Stimulated activated CD8-positive, alpha-beta memory T cell treated with anti-CD3 and anti-CD28 coated beads, Interleukin-12 subunit alpha, Interleukin-12 subunit beta, amount 100 ng/mL, for 1 hour (primary cell): ENCODE data around the gene ZFR2.
"Not testable (repeated sequence)": the region's sequence is repeated elsewhere in the genome, so short reads cannot be mapped to it uniquely, and the experiment has no call there.

ENCODE experiments used
- DNase-seq: peaks from one replicate; pipeline ENCODE4 v3.0.0-alpha.2; 2020; ENCODE audit warnings: low read depth

Gene ZFR2

DNA sequence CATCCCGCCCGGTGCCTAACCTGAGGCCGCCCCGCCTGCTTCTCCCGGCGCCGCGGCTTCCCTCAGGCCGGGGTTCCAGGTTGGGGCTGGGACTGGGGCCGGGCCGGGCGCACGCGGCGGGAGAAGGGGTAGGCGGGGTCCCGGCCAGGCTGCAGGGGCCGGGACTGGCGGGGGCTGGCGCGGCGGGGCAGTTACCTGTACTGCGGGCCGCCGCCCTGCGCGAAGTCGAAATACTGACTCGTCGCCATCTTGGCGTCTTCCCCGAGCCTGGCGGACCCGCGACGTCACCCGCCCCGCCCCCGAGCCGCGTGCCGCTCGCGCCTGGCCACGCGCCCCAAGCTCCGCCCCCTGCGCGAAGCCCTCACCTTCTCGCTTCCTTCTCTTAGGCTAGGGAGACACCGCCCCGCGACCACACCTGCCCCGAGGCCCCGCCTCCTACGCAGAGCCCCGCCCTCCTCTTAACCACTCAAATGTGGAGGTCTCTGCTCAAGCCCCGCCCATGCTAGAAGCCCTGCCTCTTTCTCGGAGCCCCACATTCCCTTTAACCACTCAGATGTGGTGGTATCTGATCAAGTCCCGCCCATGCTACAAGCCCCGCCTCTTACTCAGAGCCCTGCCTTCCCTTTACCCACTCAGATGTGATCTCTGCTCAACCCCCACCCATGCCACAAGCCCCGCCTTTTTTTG is at the start of gene ZFR2:
TSS of gene ZFR2 (minus strand) at position 269 of the 687 bp plus-strand sequence. CDS start at position 248, 21 bp downstream.
- no peak for DNase-seq

DNA sequence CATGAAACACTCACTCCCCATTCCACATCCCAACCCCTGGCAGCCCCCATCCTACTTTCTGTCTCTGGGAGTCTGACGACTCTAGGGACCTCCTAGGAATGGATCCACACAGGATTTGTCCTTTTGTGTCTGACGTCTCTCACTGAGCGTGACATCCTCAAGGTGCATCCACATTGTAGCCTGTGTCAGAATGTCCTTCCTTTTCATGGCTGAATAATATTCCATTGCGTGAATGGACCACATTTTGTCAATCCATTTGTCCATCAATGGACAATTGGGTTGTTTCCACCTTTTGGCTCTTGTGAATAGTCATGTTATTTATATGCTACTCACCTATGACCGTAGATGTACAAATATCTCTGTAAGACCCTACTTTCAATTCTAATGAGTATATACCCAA is 47.2 kb upstream of the ZFR2 start:
- no peak for DNase-seq

DNA sequence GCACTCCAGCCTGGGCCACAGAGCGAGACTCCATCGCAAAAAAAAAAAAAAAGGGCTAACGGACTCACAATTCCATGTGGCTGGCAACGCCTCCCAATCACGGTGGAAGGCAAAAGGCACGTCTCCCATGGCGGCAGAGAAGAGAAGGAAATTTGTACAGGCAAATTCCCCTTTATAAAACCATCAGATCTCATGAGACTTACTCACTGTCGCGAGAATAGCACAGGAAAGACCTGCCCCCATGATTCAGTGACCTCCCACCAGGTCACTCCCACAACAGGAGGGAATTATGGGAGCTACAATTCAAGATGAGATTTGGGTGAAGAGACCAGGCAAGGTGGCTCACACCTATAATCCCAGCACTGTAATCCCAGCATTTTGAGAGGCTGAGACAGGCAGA is 45.4 kb upstream of the ZFR2 start:
- no peak for DNase-seq

DNA sequence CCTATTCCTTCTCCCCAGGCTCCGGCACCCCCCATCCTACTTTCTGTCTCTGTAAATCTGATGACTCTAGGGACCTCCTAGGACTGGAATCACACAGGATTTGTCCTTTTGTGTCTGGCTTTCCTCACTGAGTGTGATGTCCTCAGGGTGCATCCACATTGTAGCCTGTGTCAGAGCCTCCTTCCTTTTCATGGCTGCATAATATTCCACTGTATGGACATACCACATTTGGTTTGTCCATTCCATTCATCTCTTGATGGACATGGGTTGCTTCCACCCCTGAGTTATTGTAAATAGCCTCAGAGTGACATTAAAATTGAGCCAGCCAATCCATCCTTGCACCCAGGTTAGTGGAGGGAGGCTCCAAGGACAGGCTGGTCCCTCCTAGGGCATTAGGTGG is 41.3 kb upstream of the ZFR2 start:
- no peak for DNase-seq

DNA sequence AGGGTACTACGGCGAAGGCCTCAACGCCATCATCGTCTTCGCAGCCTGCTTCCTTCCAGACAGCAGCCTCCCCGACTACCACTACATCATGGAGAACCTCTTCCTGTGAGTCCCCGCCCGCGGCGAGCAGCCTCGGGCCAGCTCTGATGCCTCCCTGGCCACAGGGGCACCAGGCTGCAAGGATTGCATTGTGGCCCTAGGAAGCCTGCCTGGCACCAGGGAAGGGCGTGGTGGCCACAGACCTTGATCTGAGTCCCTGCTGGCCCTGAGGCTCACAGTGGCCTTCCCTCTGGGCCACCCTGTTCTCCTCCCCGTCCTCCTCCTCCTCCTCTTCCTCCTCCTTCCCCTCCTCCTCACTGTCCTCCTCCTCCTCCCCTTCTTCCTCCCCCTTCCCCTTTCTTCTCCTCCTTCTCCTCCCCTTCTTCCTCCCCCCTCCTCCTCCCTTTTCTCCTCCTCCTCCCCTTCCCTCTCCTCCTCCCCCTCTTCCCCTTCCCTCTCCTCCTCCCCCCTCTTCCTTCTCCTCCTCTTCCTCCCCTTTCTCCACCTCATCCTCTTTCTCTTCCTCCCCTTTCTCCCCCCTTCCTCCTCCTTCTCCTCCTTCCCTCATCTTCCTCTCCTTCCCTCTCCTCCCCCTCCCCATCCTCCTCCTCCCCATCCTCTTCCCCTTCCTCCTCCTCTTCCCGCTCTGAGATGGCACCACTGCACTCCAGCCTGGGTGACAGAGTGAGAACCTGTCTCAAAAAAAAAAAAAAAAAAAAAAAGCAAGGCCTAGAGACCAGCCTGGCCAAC is 39.6 kb upstream of the ZFR2 start:
- DNase-seq: no peak

DNA sequence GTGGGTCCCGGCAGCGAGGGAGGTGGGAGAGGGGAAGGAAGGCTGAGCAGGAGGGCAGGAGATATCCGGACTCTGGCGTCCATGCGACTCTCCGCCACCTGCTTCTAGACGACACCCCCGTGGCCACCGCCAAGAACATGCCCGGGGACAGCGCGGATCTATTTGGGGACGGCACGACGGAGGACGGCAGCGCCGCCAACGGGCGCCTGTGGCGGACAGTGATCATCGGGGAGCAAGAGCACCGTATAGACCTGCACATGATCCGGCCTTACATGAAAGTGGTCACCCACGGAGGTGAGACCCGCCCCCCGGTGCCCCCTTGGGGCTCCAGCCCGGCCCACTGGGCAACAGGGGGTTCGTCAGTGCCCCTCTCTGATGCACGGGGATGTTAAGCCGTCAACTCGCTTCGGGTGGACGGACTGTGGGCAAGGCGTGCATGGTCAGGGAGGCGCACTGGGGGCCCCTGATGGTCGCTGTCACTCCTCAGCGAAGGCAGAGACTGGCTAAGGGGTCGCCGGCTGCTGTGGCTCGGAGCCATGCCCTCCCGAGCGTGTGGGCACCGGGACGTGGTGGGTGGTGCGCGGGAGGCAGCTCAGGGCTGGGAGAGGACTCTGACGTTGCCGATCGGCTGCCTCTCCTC is 38.9 kb upstream of the ZFR2 start:
- DNase-seq: no peak

DNA sequence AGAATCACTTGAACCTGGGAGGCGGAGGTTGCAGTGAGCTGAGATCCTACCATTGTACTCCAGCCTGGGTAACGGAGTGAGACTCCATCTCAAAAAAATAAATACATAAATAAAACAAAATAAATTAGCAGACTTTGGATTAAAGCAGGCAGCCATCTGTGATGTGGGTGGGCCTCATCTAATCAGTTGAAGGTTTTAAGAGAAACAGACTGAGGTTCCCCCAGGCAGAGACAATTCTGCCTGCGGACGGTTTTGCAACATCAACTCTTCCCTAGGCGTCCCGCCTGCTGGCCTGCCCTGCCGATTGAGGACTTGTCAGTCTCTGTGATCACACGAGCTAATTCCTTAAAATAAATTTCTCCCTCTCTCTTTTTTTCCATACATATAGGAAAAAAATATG is 35.4 kb upstream of the ZFR2 start:
- no peak for DNase-seq

DNA sequence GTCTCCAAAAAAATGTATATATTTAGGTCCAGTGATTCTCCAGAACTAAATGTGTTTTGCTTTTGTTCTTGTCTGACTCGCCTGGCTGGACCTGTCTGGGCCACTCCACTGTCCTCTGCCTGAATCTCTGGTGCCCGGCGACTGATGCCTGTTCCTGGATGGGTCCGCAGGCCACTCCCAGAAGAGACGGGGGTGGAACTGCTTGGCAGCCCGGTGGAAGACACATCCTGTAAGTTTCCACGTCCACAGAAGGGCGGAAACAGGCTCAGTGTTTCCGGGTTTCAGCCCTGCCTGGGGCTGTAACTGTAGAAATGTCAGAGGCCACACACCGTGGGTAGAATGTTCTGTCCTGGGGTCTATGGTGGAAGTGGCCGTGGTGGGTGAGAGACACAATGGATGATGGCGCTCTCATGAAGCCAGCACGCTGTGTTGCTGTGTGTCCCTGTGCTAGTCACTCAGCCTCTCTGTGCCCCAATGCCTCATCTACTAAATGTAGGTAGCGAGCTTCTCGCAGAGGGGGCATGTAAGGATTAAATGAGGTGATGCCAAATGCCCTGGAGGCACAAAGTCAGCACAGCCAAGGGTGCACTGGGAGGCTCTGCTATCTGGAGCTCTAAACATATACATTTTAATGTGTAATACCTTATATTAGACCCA is 33.6 kb upstream of the ZFR2 start:
- no peak for DNase-seq

DNA sequence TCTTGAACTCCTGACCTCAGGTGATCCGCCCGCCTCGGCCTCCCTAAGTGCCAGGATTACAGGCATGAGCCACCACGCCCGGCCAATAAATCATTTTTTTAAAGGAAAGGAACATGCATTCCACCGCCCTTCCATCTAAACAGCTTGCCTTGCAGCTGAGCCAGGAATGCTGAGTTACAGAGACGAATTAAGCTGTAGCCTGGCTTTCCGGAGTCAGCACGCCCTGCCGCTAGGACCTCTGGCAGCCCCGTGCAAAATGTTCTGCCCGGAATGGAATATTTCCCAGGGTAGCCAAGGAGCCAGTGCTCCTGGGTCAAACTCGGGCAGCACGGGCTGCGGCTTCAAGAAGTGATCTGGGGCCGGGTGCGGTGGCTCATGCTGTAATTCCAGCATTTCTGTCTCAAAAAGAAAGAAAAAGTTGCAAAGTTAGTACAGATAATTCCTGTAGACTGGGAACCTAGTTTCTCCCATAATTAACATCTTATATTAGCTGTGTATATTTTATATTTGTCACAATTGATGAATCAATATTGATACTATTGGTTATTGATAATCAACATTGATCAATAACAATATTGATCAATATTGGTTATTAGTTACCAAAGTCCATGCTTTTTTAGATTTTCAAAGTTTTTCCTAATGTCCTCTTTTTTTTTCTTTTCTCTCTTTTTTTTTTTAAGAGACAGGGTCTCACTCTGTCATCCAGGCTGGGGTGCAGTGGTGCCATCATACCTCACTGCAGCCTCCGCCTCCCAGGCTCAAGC is 30.9 kb upstream of the ZFR2 start:
- DNase-seq: no peak

DNA sequence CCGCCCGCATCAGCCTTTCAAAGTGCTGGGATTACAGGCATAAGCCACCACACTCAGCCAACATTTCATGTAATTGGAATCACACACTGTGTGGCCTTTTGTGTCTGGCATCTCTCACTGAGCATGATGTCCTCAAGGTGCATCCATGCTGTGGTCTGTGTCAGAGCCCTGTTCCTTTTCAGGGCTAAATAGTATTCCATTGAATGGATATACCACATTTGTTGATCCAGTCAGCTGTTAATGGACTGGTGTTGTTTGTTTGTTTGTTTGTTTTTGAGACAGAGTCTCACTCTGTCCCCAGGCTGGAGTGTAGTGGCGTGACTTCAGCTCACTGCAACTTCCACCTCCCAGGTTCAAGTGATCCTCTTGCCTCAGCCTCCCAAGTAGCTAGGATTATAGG is 29.6 kb upstream of the ZFR2 start:
- DNase-seq: no peak

DNA sequence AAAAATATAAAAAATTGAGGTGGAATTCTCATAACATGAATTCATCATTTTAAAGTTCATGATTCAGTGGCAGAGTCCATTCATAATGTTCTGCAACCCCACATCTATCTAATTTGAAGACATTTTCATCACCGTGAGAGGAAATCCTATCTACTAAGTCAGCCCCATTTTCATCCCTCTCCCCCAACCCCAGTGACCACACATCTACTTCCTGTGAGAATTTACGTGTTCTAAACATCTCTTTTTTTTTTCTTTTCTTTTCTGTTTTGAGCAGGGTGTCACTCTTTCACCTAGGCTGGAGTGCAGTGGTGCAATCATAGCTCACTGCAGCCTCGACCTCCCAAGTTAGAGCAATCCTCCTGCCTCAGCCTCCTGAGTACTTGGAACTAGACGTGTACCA is 29.1 kb upstream of the ZFR2 start:
- no peak for DNase-seq

DNA sequence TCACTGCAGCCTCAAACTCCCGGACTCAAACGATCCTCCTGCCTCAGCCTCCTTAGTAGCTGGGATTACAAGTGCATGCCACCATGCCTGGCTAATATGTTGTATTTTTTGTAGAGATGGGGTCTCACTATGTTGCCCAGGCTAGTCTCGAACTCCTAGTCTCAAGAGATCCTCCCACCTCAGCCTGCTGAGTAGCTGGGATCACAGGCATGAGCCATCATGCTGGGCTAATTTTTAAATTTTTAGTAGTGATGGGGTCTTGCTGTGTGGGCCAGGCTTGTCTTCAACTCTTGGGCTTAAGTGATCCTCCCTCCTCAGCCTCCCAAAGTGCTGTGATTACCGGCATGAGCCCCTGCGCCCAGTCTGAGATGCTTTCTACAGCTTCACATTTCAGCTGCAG is 26.9 kb upstream of the ZFR2 start:
- no peak for DNase-seq

DNA sequence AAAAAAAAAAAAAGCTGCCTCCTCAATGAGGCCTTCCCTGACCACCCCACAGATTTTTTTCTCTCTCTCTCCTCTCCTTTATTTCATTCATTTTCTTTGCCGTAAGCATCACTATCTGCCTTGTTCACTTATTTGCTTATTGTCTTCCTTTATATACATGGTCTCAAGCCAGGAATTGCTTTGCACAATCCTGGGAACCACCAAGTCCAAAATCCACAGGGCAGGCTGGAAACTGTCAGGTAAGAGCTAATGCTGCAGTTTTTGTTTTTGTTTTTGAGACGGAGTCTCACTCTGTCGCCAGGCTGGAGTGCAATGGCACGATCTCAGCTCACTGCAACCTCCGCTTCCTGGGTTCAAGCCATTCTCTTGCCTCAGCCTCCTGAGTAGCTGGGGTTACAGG is 26.1 kb upstream of the ZFR2 start:
- not testable (repeated sequence) for DNase-seq

DNA sequence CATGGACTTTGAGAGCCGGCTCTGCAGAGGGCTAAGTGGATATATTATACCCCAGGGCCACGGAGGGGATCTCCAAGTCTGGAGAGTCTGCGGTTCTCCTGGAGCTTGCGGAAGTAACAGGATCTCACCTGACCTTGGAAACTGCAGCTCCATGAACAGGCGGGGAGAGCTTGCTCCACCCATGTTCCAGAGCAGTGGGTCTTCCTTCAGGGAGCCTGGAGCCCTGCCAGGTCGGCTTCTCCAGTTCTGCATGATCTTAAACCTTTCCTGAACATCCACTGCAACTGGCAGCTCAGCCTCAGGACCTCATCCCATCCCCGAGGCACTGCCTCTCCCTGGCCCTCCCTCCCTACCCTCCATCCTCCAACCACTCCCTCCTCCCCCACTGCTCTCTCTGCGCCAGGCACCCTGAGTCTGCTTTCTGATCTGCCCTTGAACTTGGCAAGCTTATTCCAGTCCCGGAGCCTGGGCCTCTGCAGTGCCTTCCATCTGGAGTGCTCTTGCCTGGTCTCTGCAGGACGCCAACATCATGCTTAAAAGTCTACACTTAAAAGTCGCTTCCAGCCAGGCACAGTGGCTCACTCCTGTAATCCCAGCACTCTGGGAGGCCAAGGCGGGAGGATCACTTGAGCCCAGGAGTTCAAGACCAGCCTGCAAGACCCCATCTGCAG is 24.8 kb upstream of the ZFR2 start:
- DNase-seq: no peak

DNA sequence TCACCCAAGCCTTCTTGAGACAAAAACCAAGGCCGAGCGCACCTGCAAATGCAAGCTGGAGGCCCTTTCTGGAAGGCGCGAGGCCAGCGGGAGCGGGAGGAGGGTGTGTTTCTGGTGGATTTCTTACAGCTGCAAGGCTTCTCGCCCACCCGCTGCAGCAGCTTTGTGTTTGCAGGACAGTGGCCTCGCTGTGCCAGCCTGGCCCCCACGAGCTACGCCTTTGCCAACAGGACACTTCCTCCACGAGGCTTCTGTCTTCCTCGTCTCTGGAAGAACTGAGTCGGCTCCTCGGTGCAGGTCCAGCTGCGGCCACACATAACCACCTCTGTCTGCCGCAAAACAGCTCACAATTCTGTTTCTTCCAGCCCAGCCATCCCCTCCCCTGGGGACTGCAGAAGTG is 21.8 kb upstream of the ZFR2 start:
- DNase-seq: no peak

DNA sequence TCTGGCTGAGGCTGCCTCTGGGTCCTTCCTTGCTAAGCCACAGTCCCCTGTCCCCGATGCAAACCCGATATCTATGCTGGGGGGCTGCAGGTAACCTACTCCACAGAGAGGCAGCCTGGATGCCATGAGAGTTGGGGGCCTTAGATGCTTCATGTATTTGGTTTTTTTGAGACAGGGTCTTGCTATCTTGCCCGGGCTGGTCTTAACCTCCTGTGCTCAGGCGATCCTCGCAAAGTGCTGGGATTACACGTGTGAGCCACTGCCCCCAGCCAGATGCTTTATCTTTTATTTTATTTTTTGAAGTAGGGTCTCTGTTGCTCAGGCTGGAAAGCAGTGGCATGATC is 13.2 kb upstream of the ZFR2 start:
- no peak for DNase-seq

DNA sequence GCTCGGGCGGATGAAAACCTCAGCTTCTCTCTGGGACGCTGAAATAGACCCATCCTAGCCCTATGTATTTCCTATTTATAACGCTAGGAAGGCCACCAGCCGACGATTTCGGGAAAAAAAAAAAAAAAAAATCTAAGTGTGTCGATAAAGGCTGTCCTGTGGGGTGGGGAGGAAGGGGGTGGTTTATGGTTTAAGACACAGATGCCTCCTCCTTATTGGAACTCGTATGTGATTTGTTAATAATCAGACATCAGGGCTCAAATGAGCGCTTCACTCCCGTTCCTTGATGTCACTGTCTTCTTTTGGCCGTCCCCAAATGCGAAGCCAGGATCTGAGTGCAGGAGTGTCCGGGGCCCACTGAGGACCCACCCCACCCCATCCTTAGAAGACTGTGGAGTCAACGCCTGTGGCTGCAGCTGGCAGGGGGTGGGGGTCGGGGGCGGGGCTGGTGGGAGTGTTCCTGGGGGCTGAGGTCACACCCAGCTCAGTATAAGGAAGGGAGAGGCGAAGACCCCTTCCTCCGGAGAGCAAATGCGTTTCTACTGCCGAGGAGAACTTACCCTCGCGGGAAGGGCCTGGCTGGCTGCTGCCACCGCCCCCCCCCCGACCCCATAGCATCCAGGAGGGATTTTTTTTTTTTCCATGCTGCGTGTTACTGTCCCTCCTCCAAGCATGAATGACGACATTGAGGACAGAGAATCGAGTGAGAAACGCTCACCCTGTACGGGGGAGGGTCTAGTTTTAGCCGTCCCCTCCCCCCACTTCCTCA is 12.6 kb upstream of the ZFR2 start:
- DNase-seq: no peak

DNA sequence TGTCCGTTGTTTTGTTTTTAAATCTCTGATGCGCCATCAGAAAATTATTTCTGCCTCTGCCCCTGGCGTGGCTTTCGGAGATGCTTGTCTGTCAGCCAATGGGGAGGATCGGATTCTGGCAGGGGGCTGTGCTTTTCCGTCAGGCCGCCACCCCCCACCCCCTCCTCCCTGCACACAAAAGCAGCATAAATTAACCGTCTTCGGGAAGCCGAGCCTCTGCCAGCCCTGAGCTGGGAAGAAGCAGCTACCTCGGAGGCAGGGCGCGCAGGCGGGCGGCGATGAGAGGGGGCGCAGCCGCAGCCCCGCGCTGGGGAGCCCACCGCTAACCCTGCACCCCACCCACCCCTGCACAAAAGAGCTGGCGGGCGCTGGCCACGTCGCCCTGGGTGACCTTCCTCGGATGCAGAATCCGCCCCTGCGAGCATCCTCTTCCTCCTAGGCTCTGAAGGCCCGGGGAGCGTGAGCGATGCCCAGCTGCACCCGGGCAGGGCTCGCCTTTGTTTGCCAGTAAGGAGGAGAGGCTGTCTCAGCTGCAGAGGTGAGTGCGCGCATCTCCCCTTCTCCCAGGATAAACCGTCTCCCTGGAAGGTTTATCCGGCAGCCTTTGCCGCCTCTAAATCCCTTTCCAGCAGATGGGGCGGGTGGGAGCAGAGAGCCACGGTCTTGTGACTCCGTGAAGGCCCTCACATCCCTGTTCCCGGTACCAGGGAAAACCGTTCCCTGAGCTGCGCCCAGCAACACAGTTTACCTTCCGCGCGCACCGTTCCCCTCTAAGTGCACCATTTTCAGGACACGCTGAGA is 11.8 kb upstream of the ZFR2 start, which contains the start of gene ATCAY:
TSS of gene ATCAY (plus strand) at position 215 of the 801 bp plus-strand sequence. CDS start 5,083 bp downstream, outside the sequence.
- DNase-seq: no peak

DNA sequence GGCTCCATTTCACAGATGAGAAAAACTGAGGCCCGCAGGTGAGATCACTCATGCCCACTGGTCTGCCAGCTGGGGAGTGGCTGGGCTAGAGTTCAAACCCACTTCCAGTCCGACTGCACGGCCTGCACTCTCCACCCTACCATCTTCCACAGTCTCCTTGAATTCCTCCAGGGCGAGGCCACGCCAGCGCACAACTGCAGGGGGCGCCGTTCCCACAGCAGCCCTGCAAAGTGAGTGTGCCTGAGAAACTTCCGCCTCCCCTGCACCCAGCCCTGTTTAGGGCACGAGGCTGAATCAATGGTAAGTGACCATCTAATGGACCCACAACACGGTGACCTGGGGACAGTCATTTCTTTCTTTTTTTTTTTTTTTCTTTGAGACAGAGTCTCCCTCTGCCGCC is 10.8 kb upstream of the ZFR2 start:
- DNase-seq: no peak

DNA sequence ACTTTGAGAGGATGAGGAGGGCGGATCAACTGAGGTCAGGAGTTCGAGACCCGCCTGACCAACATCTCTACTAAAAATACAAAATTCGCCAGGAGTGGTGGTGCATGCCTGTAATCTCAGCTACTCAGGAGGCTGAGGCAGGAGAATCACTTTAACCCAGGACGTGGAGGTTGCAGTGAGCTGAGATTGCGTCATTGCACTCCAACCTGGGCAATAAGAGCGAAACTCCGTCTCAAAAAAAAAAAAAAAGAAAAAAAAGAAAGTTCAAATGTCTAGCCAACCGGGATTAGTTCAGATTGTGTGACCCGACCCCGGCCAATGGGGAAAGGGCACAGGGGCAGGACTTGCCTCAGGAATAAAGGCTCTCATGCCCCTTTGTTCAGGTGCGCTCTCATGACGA is 5.9 kb upstream of the ZFR2 start:
- DNase-seq: not testable (repeated sequence)
